GM19035 (cell line): ENCODE measurements around the gene FATE1.

Source experiments
- ATAC-seq: cut with Tn5 transposase; IDR thresholded peaks from one replicate; pipeline ENCODE4 v1.9.1; 2021; ENCODE audit not compliant: unreplicated experiment

The FATE1 gene

DNA sequence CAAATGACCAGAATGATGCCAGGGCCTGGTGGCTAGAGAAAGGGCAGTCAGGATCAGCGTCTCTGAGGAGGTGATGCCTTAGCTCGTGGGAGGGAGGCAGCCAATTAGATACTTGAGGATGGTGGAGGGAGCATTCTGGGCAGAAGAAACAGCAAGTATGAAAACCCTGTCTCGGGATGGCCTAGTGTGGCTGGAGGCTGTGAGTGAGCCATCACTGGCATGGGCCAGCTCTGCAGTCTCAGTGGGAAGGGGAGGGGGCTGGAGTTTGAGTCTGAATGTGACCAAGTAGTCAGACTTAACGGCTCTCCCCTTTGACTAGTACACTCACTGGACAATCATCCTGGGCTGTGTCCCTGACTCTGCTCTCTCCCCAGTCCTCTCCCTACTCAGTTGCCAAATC lies 25.8 kb downstream of the FATE1 start:
- ATAC-seq = no peak

DNA sequence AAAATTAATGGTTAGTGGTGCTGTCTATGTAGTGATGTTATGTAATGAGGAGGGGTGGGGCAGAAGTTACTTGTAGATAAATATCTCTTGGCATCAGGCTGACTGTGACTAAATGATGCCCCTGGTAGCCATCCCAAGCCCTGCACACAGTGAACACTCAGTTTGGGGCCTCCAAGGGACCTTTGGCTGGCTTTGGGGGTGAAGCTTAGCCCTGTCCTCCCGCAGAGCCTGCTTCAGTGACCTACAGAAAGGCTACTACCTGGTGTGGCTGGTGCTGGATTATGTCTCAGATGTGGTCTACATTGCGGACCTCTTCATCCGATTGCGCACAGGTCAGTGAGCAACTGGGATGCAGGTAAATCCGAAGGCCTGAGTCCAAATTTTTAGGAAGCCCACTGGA lies 26.5 kb downstream of the FATE1 start:
- ATAC-seq = no peak

DNA sequence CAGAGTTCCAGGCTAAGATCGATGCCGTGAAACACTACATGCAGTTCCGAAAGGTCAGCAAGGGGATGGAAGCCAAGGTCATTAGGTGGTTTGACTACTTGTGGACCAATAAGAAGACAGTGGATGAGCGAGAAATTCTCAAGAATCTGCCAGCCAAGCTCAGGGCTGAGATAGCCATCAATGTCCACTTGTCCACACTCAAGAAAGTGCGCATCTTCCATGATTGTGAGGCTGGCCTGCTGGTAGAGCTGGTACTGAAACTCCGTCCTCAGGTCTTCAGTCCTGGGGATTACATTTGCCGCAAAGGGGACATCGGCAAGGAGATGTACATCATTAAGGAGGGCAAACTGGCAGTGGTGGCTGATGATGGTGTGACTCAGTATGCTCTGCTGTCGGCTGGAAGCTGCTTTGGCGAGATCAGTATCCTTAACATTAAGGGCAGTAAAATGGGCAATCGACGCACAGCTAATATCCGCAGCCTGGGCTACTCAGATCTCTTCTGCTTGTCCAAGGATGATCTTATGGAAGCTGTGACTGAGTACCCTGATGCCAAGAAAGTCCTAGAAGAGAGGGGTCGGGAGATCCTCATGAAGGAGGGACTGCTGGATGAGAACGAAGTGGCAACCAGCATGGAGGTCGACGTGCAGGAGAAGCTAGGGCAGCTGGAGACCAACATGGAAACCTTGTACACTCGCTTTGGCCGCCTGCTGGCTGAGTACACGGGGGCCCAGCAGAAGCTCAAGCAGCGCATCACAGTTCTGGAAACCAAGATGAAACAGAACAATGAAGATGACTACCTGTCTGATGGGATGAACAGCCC lies 28.0 kb downstream of the FATE1 start:
- no peak for ATAC-seq

DNA sequence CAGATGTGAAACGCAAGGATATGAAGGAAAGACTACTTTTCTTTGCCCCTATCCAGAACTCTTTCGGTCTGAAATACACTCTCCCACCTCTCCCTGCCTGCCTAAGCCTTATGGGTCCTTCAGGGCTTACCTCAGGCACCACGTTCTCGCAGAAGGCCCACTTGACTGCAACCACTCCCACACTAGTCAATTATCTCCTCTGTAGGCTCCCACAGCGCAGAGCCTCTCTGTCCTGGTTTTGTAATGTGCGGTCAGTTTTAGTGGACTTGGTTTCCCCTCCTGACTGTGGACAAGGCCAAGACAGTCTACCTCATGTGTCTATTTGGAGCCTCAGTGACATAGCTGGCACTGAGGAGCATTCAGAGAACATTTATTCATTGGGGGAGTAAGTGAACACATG lies 29.8 kb downstream of the FATE1 start:
- ATAC-seq = no peak

DNA sequence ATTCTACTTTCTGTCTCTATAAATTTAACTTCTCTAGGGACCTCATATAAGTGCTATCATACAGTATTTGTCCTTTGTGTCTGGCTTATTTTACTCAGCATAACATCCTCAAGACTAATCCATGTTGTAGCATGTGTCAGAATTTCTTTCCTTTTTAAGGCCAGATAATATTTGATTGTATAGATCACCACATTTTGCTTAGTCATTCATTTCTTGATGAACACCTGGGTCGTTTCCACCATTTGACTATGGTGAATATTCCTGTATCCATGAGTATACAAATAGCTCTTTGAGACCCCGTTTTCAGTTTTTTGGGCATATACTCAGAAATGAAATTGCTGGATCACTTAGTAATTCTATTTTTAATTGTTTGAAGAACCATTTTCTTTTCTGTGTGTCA lies 30.7 kb downstream of the FATE1 start:
- ATAC-seq = no peak

DNA sequence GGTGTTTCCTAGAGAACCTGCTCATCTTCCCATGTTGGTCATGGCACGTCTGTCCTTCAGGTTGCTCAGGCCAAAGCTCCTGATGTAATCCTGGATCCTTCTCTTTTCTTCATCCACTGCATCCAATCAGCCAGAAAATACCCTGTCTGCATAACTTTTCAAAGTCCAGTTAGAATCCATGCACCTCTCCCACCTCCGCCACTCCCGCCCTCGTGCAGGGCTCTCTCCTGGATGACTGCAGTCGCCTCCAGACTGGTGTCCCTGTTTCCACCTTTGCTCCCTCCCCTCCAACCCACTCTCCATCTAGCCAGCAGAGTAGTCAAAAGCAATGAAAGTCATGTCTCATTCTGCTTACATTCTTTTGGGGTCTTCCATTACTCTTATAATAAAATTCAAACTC lies 34.7 kb downstream of the FATE1 start:
- no peak for ATAC-seq

DNA sequence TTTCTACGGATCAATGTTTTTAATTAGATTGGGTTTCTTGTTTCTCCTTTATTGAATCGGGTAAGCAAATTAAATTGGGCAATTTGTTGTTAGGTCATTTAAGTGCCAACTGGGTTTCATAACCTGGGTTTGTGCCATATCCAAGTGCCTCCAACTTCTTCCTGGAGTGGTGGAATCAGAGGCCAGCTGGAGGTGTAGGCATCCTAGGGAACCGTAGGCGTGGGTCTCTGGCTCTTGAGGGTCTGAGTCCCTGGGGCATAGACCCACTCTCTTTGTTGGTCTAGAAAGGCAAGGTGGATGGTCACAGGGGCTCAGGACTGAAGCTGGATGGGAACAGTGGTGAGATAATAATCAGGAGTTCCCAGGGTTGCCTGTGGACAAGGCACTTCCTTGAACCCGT lies 37.0 kb downstream of the FATE1 start:
- ATAC-seq = no peak

DNA sequence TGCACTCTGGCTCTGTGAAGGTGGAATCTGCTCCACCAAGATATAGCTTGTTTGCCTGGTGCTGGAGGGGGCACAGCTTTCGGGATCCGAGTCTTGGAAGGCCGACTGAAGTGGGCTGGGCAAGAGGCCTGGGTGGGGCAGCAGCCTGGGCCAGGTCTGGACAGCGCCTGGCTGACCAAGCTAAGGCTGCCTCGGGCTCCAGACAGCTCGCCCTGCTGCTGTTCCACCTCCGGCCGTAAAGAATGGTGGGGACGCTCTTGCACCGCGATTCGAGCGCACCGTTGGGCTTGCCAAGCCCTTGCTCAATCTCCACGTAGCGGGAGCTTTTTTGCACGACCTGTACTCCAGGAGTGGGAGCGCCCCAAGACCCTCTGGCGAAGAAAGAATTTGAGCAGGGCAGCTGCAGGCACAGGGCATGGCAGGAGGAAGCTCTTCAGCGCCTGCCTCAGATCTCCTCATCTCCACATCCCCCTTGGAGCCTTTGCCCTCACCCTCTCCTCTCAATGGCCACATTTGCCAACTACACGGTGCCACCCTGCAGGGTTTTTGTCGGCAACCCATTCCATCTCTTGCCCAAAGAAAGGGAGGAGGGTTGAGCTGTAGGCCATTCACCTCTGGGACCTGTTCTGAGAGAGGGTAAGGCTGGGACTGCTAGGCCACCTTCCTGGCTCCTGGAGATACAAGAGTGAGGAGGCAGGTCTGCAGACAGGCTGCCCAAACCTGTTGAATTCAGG lies 37.6 kb downstream of the FATE1 start:
- ATAC-seq = no peak

DNA sequence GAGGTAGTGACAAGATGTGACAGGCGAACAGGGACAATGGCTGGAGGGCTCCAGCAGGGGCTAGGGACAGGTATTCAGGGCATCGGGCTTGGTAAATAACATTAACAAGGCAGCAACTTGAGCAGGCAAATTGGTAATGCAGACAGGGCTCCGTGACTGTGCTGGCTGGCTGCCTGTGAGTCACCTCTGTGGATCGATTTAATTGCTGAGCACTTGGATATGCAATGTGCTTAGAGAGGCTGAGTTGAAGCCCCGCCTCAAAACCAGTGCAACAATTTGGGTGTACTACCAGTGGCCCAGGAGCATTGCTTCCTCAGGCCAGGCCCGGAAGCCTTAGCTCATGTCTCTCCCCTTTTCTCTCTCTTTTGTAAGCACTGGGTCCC lies 38.2 kb downstream of the FATE1 start:
- no peak for ATAC-seq

DNA sequence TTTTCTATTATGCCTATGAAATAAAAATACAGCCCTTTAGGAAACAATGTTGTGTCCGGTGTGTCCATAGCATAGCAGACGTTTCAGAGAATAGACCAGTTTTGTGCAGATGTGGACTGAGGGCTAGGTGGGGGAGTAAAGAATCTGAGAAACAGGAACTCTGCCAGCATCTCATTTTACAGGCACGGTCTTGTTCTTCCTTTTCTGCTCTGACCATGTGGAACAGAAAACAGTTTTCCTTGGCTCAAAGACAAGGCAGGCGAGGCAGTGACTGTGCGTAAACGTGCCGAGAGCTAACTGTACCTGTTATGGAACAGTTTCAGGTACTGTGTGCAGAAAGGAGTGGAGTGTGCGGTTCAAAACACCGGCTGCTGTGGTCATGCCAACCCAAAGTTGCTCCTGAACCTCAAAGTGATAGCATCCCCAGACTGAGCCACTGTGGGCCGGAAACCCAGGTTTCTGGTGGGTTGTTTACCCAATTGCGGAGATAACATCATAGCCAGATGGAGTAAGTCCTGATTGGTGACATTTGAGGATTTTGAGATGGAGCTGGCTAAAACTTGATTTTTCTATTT lies 38.9 kb downstream of the FATE1 start:
- ATAC-seq = no peak

DNA sequence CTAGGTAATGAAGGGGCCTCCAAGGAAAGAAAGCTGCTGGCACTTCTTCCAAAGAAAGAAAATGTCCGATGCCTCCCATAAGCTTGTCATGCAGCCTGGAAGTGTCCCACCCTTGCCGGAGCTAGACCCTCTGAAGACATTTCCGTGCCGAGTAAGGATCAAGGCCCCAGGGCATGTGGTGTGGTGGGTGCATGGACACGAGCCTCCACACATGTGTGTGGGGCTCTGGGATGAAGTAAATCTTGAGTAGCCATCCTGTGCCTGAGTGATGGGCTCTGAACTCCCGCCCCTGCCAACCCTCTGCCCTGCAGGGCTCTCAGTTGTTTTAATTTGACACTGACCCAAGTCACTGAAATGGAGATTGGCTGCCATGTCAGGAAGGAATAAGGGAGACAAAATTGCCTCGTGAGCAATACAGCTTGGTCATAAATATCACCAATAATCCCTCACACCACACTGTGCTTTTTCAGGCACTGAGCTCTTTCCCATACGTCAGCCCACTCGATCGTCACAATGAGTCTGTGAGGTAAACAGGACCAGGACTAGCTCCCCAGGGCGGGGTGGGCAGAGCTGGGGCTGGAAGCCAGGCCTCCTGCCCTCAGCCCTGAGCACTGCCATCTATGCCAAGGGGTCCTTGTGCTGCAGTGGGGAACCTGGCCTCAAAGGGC lies 43.3 kb downstream of the FATE1 start:
- no peak for ATAC-seq

DNA sequence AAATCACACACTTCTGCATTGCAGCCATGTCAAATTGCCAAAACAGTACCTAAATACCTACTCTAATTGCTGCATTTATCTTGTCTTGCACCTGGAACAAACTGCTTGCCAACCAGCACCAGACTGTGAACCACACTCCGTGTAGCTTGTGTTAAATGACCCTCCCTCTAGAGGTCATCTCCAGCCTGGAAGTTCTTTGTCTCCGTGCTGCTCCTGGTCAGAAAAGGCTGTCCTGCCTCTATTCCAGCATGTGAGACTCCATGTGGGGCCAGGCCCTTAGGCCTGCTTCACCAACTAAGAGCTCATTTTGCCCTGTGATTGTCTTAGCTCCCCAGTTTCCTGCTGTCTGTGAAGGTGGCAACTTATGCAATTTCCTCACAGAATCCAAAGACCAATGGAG lies 47.0 kb downstream of the FATE1 start:
- no peak for ATAC-seq

DNA sequence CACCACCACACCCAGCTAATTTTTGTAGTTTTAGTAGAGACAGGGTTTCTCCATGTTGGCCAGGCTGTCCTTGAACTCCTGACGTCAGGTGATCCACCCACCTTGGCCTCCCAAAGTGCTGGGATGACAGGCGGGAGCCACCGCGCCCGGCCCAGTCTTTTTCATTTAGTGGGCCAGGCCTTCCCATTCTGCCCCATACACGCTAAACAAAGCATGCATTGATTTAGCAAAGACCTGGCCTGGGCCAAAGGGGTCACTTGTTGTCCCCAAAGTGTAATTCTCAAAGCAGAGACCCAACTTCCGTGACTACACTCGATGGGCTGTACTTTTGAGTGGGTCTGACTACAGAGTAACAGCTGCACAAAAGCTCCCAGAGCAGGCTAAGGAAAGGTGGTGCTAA lies 47.9 kb downstream of the FATE1 start:
- no peak for ATAC-seq

DNA sequence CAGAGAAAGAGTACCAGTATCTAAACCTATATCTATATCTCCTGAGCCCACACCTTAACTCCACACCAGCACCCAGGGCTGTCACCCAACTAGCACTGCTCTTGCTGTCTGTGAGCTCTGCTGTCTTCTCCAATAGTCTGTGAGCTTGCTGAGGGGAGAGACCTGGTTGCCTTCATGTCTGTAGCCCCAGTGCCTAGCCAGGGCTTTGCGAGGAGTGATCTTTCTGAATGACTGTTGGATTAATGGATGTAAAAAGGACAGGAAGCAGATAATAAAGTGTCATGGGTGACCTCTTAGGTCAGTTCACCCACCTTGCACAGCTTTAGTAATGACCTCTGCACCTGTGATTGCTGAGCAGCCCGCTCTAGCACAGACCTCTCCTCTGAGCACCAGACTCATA lies 49.2 kb downstream of the FATE1 start:
- ATAC-seq = no peak

DNA sequence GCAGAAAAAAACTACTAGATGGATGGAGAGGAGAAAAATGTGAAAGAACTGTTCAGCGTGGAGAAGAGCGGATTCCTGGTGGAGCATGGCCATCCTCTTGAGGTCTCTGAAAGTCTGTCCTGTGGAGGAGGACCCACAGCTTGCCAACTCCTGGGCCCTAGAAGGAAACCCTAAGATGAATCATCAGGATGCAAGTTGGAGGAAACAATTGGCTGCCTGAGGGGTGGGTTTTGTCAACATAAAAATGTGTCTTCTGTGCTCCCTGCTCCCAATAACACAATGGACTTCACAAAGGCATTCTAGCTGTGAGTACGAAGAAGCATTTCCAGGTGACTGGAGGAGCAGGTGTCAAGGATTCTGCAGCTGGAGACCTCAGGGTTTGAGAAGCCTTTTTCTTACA lies 55.9 kb downstream of the FATE1 start:
- no peak for ATAC-seq
